Sciatic nerve (tissue), 2 donors: ENCODE results near the gene SMIM44. TPM values are rescaled to one million over a fixed set of nuclear protein-coding genes. Genes with fewer than 3 reads are reported as not detected.
"Not testable (repeated sequence)": the region's sequence is repeated elsewhere in the genome, so short reads cannot be mapped to it uniquely, and the experiment has no call there.

Experiments
- ATAC-seq: fragments of 200-7000 bp; cut with Tn5 transposase; one replicate; pipeline ENCODE4 v1.9.1; 2020; ENCODE audit warnings: mild to moderate bottlenecking, moderate library complexity
- DNase-seq: peaks from one replicate; pipeline ENCODE4 v3.0.0-alpha.2; 2020; ENCODE audit warnings: low spot score
- intact Hi-C: fragments of 100-400 bp; cut with DNase I; formaldehyde crosslinking; loops from one replicate; pipeline ENCODE4 v1.14.2; 2022
- total RNA-seq: library from RNA; stranded (reverse); fragmentation: NEBNext Ultra II Directional; extraction: Animal tissue kit (Norgen Biotek cat#: 25700); gene quantifications from one replicate; pipeline ENCODE4 v1.2.1, GENCODE V29; 2021
- donor health status: DM: no; HTN: no; CAD: no.
- donor health status: DM: no; HTN: no; CAD: no.

Gene SMIM44
- total RNA-seq, 1 donor from 2014 or later, result not detected

DNA sequence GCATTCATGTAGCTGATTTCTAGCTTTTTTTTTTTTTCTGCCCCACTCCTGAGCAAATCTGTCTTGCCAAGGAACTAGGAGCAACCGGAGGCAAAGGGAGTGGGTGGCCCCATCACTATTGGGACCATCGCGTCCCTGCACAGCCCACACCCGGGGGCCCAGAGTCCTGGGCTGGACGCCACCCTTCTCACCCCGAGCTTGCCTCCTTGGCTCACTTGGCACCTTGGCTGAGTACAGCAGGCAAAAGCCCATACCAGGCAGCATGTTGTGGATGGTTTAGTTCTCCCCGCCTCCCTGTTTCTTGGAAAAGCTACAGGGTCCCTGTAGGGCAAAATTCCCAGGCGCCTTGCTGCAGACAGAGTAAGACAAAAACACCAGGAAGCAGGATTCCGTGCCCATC is 16.6 kb downstream of the SMIM44 start:
- intact Hi-C loops, result no loop called here
- ATAC-seq, result peak; percentile 25
- no peak for DNase-seq

DNA sequence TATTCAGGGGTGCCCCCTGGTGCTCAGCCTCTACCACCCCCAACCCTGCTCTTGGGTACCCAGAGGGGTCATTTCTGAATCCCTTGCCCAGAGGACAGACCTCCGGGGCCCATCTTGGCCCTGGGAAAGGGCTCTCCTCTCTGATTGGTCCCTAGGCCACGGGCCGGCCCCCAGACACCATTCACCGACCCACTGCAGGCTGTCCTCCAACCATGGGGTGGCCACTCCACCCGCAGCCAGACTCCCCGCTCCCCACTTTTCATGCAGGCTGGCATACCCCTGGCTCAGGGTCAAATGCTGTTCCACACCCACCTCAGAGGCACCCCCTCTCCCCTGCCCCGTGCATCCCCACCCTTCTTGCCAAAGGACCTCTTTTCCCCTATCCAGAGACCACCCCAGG is 17.7 kb downstream of the SMIM44 start:
- intact Hi-C loops, result no loop called here
- ATAC-seq (peak; percentile 6), DNase-seq (no peak)

DNA sequence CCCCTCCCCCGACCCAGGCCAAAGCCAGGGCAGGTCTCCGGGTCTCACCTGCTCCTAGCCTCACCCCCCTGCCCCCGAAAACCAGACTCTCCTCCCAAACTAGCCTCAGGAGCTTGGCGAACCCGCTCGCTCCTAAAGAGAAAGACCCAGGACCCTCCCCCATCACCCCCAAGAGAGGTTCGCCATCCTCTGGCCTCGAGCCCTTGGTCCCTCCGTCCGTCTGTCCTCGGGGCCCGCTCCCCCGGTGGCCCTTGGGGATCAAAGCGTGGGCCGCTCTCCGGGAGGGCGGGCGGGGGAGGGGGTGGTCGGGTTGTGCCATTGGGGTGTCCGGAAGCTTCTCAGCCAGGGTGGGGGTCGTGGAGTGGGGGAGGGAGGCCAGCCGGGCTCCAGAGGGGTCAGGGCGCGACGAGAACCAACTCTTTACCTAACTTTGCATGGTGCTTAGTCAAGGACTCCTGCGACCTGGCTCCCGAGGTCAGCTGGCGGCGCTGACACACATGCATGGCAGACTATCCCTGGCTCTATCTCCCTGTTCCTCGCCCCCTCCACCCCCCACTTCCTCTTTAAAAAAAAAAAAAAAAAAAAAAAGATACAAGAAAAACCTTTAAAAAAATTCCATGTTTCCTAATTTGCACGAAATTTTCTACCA is 18.5 kb downstream of the SMIM44 start:
- DNase-seq, result no peak
- ATAC-seq, result no peak
- intact Hi-C loops, result no loop called here

DNA sequence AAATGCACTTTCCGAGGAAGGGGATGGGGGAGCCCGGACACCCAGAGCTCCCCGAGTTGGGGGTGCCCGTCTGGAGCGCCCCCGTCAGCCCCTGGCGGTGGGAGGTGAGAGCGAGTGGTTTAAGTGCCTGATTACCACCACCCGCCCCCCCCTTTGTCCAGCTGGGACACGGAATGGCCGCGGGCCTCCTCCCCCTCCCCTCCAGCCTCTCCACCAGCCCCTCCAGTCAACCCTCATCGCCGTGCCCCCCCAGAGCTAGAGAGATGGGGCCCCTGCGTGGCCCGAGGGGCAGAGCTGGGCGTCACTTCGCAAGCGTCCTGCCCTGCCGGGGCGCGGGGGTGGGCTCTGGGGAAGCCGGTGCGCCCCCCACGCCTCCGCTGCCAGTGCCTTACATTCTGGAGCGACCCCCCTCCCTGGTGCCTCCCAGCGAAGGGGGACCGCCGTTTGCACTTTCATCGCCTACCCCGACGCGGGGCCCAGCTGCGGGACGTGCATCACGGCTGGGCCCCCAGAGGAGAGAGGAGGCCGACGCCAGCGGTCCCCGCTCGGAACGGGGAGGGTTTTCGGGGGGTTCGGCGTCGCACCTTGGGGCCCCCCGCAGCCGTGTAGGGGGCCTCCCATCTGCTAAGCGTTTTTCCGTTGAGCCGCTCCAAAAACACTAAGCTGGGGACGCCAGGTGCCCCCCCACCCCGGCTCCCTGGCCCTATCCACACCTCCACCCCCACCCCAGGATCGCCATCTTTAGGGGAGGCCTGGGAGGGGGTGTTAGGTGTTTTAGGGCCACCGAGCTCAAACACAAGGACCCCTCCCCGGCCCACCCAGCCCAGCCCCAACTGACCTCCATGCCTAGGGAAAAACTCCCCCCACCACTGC is 19.3 kb downstream of the SMIM44 start:
- ATAC-seq, result no peak
- intact Hi-C loops, result no loop called here
- DNase-seq, result no peak

DNA sequence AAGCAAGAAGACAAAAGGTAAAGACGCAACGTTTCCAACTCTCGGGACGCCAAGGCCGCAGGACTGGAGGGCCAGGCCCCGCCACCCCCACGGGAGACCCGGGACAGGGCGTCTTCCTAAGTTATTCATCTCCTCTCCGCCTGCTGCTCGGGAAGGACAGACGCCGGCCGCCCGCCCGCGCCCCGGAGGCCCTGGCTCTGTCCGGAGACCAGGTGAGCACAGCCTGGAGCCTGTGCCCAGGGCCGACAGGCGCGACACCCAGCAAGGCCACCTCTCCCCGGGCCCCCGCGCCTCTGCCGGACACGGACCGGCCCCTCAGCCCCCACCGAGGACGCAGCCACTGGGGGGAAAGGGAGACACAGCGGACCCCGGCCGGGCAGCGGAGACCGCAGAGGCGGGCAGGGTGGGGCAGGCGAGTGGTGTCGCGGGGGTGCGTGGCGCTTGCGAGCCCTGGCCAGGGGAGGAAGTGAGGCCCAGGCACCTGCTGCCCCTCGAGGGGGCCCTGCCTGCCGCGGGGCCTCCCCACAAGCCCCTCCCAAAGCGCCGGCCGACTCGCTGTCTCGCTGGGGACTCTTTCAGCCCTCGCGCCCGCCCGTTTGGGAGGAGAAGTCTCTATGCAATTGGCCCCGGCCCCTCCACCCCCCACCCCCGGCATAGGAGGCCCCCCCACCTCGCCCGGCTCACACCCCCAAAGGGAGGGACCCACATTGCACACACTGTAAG is 20.1 kb downstream of the SMIM44 start:
- no peak for ATAC-seq
- intact Hi-C loops, result no loop called here
- DNase-seq, result no peak

DNA sequence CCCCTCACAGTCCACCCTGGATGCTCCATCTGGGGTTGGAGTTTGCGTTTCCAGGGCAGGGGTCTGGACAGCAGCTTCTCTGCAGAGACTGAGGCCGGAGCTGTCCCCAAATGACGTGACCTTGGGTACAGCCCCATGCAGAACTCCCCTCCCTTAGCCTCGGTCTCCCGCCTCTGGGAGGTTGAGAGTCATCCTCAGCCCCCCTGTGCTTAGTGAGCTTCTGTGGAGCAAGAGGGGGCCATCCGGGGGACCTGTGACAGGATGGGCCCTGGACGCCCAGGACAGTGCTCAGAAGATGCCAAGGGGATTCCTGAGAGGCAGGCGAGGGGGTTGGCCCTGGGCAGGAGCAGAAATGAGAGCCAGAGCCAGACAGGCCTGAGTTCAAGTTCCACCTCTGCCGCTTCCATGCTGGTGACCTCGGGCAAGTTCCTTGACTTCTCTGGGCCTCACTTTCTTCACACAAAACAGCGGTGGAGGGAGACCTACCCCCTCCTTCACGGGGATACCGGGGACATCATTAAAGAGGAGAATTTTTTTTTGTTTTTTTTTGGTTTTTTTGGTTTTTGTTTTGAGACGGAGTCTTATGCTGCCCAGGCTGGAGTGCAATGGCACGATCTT is 23.2 kb downstream of the SMIM44 start:
- no peak for DNase-seq
- ATAC-seq, result no peak
- intact Hi-C loops, result no loop called here

DNA sequence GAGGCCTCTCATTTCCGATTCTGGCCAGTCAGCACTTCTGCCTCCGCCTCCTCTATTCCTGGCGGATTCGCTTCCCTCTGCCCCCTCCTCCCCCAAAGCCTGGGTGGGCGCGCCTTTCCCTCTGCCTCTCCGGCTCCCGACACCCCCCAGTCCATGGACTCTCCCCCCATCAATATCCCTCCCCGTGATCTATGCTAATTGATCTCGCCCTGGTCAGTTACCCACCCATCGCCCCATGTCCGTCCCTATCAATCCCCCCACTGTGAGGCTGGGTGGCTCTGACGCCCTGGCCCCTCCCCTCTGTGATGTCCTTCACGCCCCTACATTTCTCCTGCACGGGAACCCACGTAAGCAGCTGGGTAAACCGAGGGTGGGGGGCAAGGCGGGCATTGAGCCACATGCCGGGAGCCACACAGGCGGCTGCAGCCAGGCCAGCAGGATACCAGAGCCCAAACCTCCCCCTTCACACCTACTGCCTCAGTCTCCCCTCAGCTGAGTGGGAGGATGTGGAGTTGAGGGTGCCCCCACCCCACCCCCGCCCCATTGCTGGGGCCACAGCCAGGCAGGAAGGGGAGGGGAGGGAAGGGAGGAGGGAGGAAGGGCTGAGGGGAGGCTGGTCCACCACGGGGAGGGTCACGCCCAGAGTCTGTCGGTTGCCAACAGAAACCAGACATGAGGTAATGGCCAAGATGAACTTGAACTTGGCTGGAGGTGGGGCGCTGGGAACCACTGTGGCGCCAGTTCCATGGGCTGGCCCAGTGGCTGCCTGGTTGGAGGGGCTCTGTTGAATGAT is 24.0 kb downstream of the SMIM44 start:
- peak; percentile 93 for ATAC-seq
- DNase-seq, result peak; percentile 94
- intact Hi-C loops, result no loop called here

DNA sequence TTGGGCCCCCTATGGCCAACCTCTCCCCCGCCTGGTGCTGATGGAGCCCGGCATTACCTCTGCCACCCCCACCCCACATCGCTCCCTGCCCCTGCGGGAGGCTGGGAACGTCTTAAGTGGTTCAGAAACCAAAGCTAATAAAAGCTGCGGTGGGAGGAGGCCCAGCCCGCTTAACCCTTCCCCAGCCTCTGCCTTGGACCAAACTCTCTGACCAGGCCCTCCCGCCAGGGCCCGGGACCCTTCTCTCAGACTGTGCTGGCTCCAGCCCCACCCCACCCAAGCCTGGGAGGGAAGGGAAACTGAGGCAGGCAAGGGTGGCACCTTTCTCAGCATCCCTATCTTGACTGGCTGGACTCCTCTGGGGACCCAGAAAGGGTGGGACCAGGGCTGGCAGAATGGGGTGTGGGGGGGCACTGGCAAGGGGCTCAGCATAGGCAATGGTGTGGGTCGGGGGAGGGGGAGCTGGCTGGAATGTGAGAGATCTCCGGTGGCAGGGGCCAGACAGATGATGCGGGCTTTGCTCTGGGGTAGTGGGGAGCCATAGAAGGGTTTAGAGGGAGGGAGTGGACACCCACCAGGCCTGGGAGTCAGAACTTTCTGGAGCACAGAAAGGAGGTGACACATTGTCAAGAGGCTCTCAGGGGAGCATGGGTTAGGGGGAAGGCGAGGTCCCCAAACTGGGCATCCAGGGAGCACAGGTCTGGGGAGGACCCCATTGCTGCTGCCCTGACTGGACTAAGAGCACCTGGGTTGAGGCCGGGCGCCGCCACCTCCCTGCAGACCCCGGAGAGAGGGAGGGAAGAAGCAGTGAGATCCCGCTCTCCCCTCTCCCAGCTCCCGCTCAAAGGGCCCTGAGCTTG is 24.8 kb downstream of the SMIM44 start:
- DNase-seq (no peak), ATAC-seq (peak; percentile 33)
- intact Hi-C loops, result no loop called here

DNA sequence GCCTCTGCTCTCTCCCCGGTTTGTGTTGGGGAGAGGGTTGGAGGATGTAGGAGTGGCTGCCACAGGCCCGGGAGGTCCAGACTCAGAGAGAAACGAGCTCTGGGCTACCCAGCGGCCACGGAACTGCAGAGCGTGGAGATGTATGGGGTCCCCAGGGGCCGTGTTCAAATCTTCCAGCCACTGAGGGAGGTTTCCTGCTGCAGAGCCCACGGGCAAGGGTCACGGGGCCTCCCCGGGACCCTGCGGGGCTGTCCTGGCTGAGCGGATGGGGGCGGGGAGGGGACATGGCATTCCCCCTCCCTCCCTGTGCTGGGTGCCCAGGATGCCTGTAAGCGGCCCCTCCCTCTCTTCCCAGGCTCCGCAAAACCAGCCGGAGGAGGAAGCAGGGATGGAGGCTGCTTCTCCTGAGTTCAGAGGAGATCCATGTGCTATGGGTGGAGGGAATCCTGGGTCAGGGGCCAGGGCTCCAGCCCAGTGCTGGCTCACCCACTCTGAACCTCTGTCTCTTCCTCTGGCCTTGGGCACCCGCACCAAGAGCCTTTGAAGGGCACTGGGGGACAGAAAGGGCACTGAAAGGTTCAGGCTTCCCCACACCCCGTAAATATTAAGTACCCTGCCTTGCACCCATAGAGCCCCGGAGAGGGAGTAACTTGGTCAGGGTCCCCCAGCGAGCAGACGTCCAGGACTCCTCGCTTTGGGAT is 25.6 kb downstream of the SMIM44 start:
- DNase-seq, result no peak
- intact Hi-C loops, result no loop called here
- peak; percentile 11 for ATAC-seq

DNA sequence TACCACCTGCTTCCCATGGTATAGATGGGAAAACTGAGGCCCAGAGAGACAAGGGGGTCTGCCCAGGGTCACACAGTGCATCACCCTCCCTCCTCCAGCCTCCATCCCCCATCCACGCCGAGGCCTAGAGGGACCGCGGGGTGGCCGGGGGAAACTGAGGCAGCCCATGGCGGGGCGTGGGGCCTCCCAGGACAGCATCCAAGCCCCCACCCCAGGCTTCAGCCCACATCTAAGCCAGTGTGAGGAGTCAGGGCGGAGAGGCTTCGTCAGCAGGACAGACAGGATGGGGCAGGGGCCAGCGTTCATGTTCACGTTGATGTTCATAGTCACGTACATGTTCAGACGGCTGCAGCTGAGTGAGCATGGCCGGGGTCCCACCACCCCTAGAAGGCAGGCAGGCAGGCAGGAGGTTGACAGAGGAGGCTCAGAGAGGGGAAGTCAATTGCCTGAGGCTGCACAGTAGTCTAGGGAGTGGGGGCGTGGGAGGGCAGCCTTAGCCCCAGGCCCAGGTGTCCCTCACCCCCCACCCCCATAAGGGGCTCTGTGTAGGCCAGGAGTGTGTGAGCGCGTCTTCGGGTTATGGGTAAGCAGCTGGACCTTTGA is 26.2 kb downstream of the SMIM44 start:
- ATAC-seq, result no peak
- intact Hi-C loops, result no loop called here
- DNase-seq, result no peak

DNA sequence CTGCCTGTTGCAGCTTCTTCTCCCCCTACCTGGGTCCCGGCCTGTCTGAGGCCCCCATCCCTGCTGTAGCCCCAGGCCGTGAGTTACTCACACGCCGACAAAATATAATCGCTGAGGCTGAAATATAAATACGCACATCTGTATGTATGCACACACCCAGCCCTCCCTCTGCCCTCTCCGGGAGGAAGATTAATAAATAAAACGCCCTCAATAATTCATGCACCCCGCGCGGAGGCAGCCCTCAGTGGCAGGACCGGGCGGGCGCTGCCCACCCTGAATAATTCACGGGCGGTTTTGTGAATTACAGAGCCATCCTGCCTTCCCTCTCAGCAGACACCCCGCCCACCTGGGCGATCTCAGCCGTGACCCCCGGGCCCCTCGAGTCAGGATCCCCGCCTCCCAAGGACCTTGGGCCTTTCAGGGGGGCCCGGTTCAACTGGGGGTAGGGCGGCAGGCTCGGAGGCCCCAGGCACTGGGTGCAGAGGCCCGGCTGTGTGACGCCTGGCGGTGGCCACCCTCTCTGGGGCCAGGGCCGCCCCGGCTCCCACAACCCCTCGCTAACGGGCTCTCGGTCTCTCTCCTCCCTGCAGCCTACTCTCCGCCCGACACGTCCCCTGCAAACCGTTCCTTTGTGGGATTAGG is 27.2 kb downstream of the SMIM44 start:
- ATAC-seq (no peak), DNase-seq (no peak)
- intact Hi-C loops, result no loop called here

DNA sequence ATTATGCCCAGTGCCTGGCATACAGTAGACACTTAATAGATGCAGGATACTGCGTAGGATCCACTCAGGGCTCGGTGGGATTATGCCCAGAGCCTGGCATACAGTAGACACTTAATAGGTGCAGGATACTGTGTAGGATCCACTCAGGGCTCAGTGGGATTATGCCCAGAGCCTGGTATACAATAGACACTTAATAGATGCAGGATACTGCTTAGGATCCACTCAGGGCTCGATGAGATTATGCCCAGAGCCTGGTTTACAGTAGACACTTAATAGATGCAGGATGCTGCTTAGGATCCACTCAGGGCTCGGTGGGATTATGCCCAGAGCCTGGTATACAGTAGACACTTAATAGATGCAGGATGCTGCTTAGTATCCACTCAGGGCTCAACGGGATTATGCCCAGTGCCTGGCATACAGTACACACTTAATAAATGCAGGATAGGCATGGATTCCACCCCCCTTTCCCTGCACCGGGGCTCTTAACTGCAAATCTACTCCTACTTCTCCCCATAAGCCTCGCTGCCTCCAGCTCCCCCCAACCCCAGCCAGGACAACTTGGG is 27.8 kb downstream of the SMIM44 start:
- DNase-seq (no peak), ATAC-seq (no peak)
- intact Hi-C loops, result no loop called here

DNA sequence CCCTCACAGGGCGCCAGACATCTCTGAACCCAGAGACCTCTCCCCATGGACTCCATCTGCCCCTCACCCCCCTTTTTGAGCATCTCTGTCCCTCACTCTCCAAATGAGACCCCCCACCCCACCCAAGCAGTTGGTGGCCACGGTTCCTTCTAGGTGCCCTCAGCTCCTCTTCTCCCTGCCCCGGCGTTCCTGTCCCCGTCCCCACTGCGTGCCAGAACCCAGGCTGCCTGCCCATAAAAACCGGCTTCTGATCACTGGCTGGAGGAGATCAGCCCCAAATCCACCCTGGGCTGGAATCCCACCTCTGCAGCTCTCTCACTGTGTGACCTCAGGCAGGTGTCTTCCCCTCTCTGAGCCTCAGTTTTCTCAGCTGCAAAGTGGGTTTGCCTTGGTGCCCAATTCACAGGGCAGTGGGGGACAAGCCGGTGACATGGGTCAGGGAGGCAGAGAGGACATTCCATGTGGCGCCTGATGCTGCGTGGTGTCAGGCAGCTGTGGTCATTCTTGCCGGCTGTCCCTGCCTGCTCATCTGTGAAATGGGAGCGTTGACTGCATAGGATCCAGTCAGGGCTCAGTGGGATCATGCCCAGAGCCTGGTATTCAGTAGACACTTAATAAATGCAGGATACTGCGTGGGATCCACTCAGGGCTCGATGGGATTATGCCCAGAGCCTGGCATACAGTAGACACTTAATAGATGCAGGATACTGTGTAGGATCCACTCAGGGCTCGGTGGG is 28.4 kb downstream of the SMIM44 start:
- ATAC-seq (no peak), DNase-seq (no peak)
- intact Hi-C loops, result no loop called here

DNA sequence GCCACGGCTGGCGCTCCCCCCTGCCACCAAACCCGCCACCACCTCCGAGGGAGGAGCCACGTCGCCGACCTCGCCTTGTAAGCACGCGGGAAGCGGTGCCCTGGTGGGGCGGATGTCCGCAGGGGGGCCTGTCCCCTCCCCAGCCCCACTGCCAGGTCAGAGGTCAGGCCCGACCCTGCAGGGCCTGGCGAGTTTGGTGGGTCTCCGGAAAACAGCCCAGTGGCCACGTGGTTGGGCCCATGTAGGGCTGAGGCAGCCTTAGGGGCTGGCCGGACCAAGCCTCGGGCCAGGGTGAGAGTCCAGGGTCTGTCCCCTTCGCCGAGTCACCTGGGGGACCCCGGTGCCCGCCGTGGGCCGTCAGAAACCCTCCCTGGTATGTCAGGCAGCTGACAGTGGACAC is 29.4 kb downstream of the SMIM44 start:
- intact Hi-C loops, result no loop called here
- DNase-seq, result no peak
- ATAC-seq, result no peak

DNA sequence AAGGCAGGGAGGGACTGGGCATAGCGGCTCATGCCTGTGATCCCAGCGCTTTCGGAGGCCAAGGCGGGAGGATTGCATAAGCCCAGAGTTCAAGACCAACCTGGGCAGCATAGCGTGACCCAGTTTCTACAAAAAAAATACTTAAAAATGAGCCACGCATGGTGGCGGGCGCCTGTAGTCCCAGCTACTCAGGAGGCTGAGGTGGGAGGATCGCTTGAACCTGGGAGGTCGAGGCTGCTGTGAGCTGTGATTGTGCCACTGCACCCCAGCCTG is 30.4 kb downstream of the SMIM44 start:
- intact Hi-C loops, DNase-seq, ATAC-seq: not testable (repeated sequence)
